H7 (cell line): ENCODE measurements around the gene ICOSLG. TPM values are rescaled to one million over a fixed set of nuclear protein-coding genes. Genes with fewer than 3 reads are reported as not detected.

ENCODE experiments used
- DNase-seq: peaks from one replicate; pipeline ENCODE4 v3.0.0; 2012
- H3K27me3 ChIP-seq: 2 replicates; pipeline ENCODE4 v1.6.0; 2011; ENCODE audit warnings: mild to moderate bottlenecking, low read length; ENCODE audit not compliant: control insufficient read depth, insufficient read depth
- H3K36me3 ChIP-seq: replicated peaks from 2 replicates; pipeline ENCODE4 v1.5.1; 2011; ENCODE audit warnings: low read length; ENCODE audit not compliant: control insufficient read depth, insufficient read depth
- H3K4me3 ChIP-seq: 2 replicates; pipeline ENCODE4 v1.5.1; 2011; ENCODE audit warnings: low read depth, mild to moderate bottlenecking, control low read depth, low read length, moderate library complexity; ENCODE audit not compliant: insufficient read depth
- total RNA-seq: library from RNA; depleted of rRNA; stranded (reverse); fragments of >200 nt; shearing (Covaris generic); gene quantifications from 2 replicates; pipeline ENCODE4 v1.2.3, GENCODE V29; 2014

ICOSLG gene
- total RNA-seq, 1 experiment from 2014 or later, result 1.6 TPM

- Histone ChIP-seq H3K4me3 (no peak overlapping the region), H3K36me3 (no peaks in the 10 kb centered on the region), H3K27me3 (no peaks in the 10 kb centered on the region)
- DNase-seq, result no peak
These were observed 32.3 kb upstream of the ICOSLG start for GRCh38 chr21:44273046-44273445.

GRCh38 chr21:44272284-44272858 lies 31.6 kb upstream of the ICOSLG start:
- Histone ChIP-seq H3K4me3 (no peak overlapping the region), H3K36me3 (no peaks in the 10 kb centered on the region), H3K27me3 (no peaks in the 10 kb centered on the region)
- no peak for DNase-seq

- Histone ChIP-seq H3K36me3 (no peaks in the 10 kb centered on the region), H3K27me3 (no peaks in the 10 kb centered on the region), H3K4me3 (no peak overlapping the region)
- DNase-seq, result no peak
These were observed 31.0 kb upstream of the ICOSLG start for GRCh38 chr21:44271558-44272283.

GRCh38 chr21:44269090-44269489 lies 28.3 kb upstream of the ICOSLG start:
- DNase-seq, result no peak
- no peaks in the 10 kb centered on the region for H3K36me3 ChIP-seq
- H3K27me3 ChIP-seq, result no peaks in the 10 kb centered on the region
- H3K4me3 ChIP-seq, result no peak overlapping the region

DNA sequence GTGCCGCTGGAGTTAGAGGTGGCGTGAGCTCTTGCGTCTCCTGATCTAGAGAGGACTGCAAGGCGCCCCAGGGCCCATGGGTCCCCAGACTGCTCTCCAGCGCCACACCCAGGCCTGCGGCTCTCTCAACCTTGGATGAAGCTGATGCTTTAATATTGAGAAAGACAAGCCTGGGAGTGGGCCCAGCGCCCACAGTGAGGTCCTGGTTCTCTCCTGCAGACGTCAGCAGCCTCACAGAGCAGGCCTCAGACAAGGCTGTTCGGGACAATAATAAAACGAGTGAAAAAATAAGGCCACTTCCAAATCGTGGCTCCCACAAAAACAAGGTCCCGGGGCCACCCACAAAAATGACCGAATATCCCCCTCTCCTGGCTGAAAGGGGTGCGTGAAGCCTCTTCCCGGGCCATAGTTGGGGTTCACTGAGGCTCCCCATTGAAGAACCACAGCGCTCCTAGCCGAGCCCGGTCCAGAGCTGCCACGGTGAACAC lies 27.0 kb upstream of the ICOSLG start:
- Histone ChIP-seq H3K36me3 (no peaks in the 10 kb centered on the region), H3K4me3 (no peak overlapping the region), H3K27me3 (no peaks in the 10 kb centered on the region)
- peak; percentile 84 for DNase-seq

DNA sequence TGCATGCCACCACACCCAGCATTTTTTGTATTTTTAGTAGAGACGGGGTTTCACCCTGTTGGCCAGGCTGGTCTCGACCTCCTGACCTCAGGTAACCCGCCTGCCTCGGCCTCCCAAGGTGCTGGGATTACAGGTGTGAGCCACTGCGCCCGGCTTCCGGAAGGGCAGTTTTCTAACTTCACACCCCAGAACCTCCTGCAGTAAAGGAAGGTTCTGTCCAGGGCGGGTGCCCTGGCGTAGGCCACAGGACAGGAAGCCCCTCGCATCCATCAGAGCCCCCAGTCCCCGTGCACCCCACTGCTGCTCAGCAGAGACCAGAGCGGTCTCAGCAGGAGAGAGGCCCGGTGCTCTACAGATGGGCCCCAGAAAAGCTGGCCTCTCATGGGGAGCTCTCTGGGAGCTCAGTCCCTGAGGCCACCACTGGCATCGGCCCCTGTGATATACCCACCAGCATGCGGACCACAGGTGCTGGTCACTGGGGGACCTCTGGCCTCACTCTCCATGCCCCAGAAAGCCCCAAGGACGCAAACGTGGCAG lies 25.1 kb upstream of the ICOSLG start:
- Histone ChIP-seq H3K27me3 (no peaks in the 10 kb centered on the region), H3K36me3 (no peaks in the 10 kb centered on the region), H3K4me3 (no peak overlapping the region)
- no peak for DNase-seq

GRCh38 chr21:44263768-44264167 lies 23.0 kb upstream of the ICOSLG start:
- Histone ChIP-seq H3K4me3 (no peak overlapping the region), H3K36me3 (no peaks in the 10 kb centered on the region), H3K27me3 (no peaks in the 10 kb centered on the region)
- DNase-seq, result peak; percentile 65

- no peaks in the 10 kb centered on the region for H3K27me3 ChIP-seq
- DNase-seq, result peak; percentile 88
- H3K36me3 ChIP-seq, result no peaks in the 10 kb centered on the region
- H3K4me3 ChIP-seq, result no peak overlapping the region
These were observed 22.5 kb upstream of the ICOSLG start for GRCh38 chr21:44263221-44263760.

- no peak overlapping the region for H3K4me3 ChIP-seq
- H3K36me3 ChIP-seq, result no peaks in the 10 kb centered on the region
- peak; percentile 73 for DNase-seq
- no peaks in the 10 kb centered on the region for H3K27me3 ChIP-seq
These were observed 21.8 kb upstream of the ICOSLG start for GRCh38 chr21:44262338-44263056.

- Histone ChIP-seq H3K27me3 (no peaks in the 10 kb centered on the region), H3K4me3 (no peak within 1 kb of the TSS), H3K36me3 (no peaks in the 10 kb centered on the region)
- DNase-seq, result peak; percentile 78
These were observed 21.0 kb upstream of the ICOSLG start, which contains the start of gene DNMT3L for GRCh38 chr21:44261675-44262295. Gene DNMT3L (minus strand): TSS chr21:44261897. CDS start chr21:44261259, 638 bp downstream.

- H3K27me3 ChIP-seq, result no peaks in the 10 kb centered on the region
- no peaks in the 10 kb centered on the region for H3K36me3 ChIP-seq
- DNase-seq, result peak; percentile 59
- no peak overlapping the region for H3K4me3 ChIP-seq
These were observed 20.3 kb upstream of the ICOSLG start for GRCh38 chr21:44260791-44261631.

- DNase-seq, result no peak
- Histone ChIP-seq H3K4me3 (no peak overlapping the region), H3K36me3 (no peaks in the 10 kb centered on the region), H3K27me3 (no peaks in the 10 kb centered on the region)
These were observed 19.3 kb upstream of the ICOSLG start for GRCh38 chr21:44260066-44260465.

DNA sequence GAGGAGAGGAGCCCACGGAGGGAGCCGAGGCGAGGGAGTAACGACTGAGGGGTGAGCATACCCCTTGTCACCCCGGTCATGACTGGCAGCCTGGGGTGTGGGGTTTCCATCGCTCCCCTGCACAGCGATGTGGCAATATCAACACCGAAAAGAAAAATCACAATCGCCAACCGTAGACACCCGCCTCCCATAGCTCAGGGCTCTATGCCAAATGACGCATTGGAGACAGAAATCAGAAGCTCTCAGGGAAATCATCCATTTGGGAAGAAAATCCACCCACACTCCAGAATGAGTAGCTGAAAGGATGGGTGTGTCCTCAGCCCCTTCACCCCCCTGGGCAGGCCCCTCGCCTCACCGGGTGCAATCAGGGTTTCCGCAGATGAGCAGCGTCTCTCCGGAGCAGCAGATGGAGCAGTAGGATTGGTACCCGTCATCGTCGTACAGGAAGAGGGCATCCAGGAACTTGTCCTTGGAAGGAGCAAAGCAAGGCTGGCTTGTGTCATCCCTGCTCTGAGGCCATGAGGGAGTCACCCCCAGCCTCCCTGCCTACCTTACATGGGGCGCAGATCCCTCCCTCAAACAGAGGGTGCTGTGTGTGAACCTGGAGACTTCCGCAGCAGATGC lies 18.5 kb upstream of the ICOSLG start:
- Histone ChIP-seq H3K4me3 (no peak overlapping the region), H3K36me3 (no peaks in the 10 kb centered on the region), H3K27me3 (no peaks in the 10 kb centered on the region)
- peak; percentile 36 for DNase-seq
